Suprapubic skin (tissue), 4 donors: ENCODE measurements around the gene TLCD2. TPM values are rescaled to one million over a fixed set of nuclear protein-coding genes. Genes with fewer than 3 reads are reported as not detected.

Experiments used
- DNase-seq, 2 donors: peaks; one replicate each; pipeline ENCODE4 v3.0.0-alpha.2; 2019; ENCODE audit warnings: low spot score in 2 of 2
- H3K27ac ChIP-seq: fragments of 200-600 bp; sonication (generic); one replicate; pipeline ENCODE4 v1.5.1; 2019
- H3K27me3 ChIP-seq: fragments of 200-600 bp; sonication (generic); one replicate; pipeline ENCODE4 v1.5.1; 2019
- H3K36me3 ChIP-seq: fragments of 200-600 bp; sonication (generic); one replicate; pipeline ENCODE4 v1.5.1; 2019
- H3K4me1 ChIP-seq: fragments of 200-600 bp; sonication (generic); one replicate; pipeline ENCODE4 v1.5.1; 2019
- H3K4me3 ChIP-seq: fragments of 200-600 bp; sonication (generic); one replicate; pipeline ENCODE4 v1.5.1; 2019; ENCODE audit warnings: mild to moderate bottlenecking
- H3K9me3 ChIP-seq: fragments of 200-600 bp; sonication (generic); one replicate; pipeline ENCODE4 v1.5.1; 2019
- EP300 ChIP-seq: sonication (generic); formaldehyde crosslinking; IDR thresholded peaks from one replicate; pipeline ENCODE4 v1.6.1; 2017; ENCODE audit warnings: antibody characterized with exemption
- POLR2A ChIP-seq, 2 donors: fragments of 450-650 bp; IDR thresholded peaks; one replicate each; pipeline ENCODE4 v1.6.1; 2017; ENCODE audit warnings: antibody characterized with exemption in 2 of 2, mild to moderate bottlenecking in 2 of 2, moderate library complexity in 2 of 2
- POLR2AphosphoS5 ChIP-seq, 3 donors: sonication (generic); formaldehyde crosslinking; IDR thresholded peaks; one replicate each; pipeline ENCODE4 v1.6.1; 2017; ENCODE audit warnings: antibody characterized with exemption in 3 of 3
- WGBS: methylation state at CpG from one replicate; pipeline ENCODE4 v1.1.5; 2018; 5-methylcytosine and 5-hydroxymethylcytosine counted together
- total RNA-seq, 4 donors: library from RNA; depleted of rRNA; stranded (reverse); fragments of >200 nt; gene quantifications; one replicate each; pipeline ENCODE4 v1.1.0, GENCODE V29; 2016
- TF ChIP-seq, protein P1 (sequence below), 2 donors: fragments of 200-600 bp in 1 of 2; fragments of 450-650 bp in 1 of 2; sonication (generic) in 1 of 2; IDR thresholded peaks; one replicate each; pipeline ENCODE4 v1.5.1; 2016 to 2019; ENCODE audit warnings: antibody characterized with exemption in 2 of 2, mild to moderate bottlenecking in 1 of 2, moderate library complexity in 1 of 2

Gene TLCD2
- total RNA-seq, 4 donors from 2014 or later: 2.2 to 4.6 (median 2.9) TPM

DNA sequence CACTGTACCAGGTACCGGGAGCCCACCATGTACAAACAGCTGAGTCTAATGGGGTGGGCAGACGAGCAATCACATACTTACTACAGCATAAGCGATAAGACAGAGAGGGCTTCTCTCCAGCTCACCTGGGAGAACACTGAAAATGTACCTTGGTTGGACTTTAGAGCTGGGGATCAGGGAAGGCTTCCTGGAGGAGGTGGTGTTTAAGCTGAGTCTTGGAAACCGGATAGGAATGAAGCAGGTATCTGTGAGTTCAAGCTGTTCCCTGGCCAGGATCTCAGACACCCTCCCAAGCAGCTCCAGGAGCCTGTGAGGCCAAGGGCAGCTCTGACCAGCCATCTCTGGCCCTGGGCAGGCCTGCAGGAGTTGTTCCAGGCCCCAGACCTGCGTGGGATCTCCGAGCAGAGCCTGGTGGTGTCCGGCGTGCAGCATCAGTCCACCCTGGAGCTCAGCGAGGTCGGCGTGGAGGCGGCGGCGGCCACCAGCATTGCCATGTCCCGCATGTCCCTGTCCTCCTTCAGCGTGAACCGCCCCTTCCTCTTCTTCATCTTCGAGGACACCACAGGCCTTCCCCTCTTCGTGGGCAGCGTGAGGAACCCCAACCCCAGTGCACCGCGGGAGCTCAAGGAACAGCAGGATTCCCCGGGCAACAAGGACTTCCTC, 43.7 kb upstream of the TLCD2 start:
- no peak for TF ChIP-seq POLR2A (IDR thresholded peaks at IDR 0.05)
- no peak for TF ChIP-seq POLR2AphosphoS5 (IDR thresholded peaks at IDR 0.05)
- no peak for TF ChIP-seq EP300
- TF ChIP-seq, protein P1, sequence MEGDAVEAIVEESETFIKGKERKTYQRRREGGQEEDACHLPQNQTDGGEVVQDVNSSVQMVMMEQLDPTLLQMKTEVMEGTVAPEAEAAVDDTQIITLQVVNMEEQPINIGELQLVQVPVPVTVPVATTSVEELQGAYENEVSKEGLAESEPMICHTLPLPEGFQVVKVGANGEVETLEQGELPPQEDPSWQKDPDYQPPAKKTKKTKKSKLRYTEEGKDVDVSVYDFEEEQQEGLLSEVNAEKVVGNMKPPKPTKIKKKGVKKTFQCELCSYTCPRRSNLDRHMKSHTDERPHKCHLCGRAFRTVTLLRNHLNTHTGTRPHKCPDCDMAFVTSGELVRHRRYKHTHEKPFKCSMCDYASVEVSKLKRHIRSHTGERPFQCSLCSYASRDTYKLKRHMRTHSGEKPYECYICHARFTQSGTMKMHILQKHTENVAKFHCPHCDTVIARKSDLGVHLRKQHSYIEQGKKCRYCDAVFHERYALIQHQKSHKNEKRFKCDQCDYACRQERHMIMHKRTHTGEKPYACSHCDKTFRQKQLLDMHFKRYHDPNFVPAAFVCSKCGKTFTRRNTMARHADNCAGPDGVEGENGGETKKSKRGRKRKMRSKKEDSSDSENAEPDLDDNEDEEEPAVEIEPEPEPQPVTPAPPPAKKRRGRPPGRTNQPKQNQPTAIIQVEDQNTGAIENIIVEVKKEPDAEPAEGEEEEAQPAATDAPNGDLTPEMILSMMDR (IDR thresholded peaks at IDR 0.05): no peak
- no peak for DNase-seq
- no peaks in the 10 kb centered on the region for H3K9me3 ChIP-seq
- H3K4me3 ChIP-seq: no peak overlapping the region
- WGBS: 78% methylated on average over 22 of the region's 23 CpGs
- no peak overlapping the region for H3K27ac ChIP-seq
- no peaks in the 10 kb centered on the region for H3K36me3 ChIP-seq
- H3K4me1 ChIP-seq: peaks cover 40% of the 10 kb centered on the region
- no peaks in the 10 kb centered on the region for H3K27me3 ChIP-seq

DNA sequence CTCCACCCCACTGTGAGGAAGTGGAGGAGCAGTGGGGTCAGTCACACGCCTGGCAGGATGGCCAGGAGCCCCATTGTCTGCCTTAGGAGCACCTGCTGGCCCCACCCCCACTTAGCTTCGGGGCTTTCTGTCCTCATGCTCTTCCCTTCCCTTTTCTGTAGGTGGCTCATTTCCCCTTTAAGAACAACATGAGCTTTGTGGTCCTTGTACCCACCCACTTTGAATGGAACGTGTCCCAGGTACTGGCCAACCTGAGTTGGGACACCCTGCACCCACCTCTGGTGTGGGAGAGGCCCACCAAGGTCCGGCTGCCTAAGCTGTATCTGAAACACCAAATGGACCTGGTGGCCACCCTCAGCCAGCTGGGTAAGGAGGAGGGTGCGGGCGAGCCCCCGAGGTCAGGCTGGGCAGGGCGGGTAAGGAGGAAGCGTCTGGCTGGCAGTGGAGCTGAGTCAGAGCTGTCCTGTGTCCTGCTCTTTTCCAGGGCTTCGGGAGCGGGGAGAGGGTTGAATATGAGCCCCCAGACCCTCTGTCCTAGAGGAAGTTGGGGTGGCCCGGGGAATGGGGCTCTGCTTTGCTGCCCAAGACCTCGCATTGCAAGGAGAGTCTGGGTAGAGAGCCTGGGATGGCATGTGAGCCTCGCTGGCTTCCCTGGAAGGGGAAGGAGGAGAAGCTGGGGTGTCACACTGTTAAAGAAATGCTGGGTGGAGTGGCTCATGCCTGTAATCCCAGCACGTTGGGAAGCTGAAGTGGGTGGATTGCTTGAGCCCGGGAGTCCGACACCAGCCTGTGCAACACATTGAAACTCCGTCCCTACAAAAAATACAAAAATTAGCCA, 42.5 kb upstream of the TLCD2 start:
- H3K36me3 ChIP-seq: no peaks in the 10 kb centered on the region
- no peaks in the 10 kb centered on the region for H3K27me3 ChIP-seq
- no peak for TF ChIP-seq POLR2AphosphoS5 (IDR thresholded peaks at IDR 0.05)
- no peak for TF ChIP-seq EP300
- TF ChIP-seq POLR2A (IDR thresholded peaks at IDR 0.05): no peak
- TF ChIP-seq, protein P1 (IDR thresholded peaks at IDR 0.05): no peak
- H3K4me3 ChIP-seq: no peak overlapping the region
- WGBS: 49% methylated on average over 13 of the region's 18 CpGs
- no peaks in the 10 kb centered on the region for H3K9me3 ChIP-seq
- no peak for DNase-seq
- H3K27ac ChIP-seq: peak overlapping the region; percentile 66
- peaks cover 41% of the 10 kb centered on the region for H3K4me1 ChIP-seq

DNA sequence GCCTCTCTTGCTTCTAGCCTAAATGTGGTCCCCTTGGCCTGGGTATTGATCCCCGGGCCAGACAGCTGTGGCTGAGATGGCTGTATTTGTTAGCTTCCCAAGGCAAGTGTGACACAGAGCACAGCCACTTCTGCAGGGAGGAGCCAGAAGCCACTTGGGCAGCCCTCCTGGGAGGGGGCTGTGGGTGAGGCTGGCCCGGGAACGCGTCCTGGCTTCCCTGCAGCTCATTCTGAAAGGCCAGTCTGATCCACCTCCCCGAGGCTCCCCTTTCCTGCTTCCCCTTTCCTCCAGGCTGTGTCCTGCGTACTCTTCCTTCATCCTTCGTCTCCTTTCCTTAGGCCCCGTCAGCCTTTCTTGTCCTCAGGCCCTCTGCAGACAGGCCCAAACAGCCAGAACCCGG, 40.5 kb upstream of the TLCD2 start:
- DNase-seq: no peak
- H3K4me1 ChIP-seq: peaks cover 57% of the 10 kb centered on the region
- no peak overlapping the region for H3K27ac ChIP-seq
- WGBS: 49% methylated on average over 8 of the region's 9 CpGs
- no peaks in the 10 kb centered on the region for H3K9me3 ChIP-seq
- TF ChIP-seq, protein P1 (IDR thresholded peaks at IDR 0.05): no peak
- no peak for TF ChIP-seq POLR2AphosphoS5 (IDR thresholded peaks at IDR 0.05)
- no peak for TF ChIP-seq EP300
- H3K27me3 ChIP-seq: no peaks in the 10 kb centered on the region
- H3K36me3 ChIP-seq: no peaks in the 10 kb centered on the region
- no peak overlapping the region for H3K4me3 ChIP-seq

DNA sequence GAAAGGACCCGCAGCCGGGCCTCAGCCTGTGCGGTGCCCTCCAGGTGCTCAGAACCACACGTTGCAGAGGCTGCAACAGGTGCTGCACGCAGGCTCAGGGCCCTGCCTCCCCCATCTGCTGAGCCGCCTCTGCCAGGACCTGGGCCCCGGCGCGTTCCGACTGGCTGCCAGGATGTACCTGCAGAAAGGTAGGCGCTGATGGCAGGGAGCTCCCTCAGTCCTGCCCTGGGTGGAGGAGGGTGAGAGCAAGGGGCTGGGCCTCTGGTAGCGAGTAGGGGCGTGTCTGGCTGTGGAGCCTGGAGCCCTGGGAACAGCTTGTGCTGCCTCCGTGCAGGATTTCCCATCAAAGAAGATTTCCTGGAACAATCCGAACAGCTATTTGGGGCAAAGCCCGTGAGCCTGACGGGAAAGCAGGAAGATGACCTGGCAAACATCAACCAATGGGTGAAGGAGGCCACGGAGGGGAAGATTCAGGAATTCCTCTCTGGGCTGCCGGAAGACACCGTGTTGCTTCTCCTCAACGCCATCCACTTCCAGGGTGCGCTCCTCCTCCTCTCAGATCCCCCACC, 36.9 kb upstream of the TLCD2 start:
- H3K27ac ChIP-seq: peak overlapping the region; percentile 81
- no peaks in the 10 kb centered on the region for H3K36me3 ChIP-seq
- H3K4me3 ChIP-seq: peak overlapping the region; percentile 18
- no peaks in the 10 kb centered on the region for H3K27me3 ChIP-seq
- TF ChIP-seq, protein P1 (IDR thresholded peaks at IDR 0.05): no peak
- peak in 2 of 3 donors; percentile 81 to 87 for TF ChIP-seq POLR2AphosphoS5 (IDR thresholded peaks at IDR 0.05)
- 49% methylated on average over 13 of the region's 22 CpGs for WGBS
- H3K9me3 ChIP-seq: no peaks in the 10 kb centered on the region
- peaks cover 50% of the 10 kb centered on the region for H3K4me1 ChIP-seq
- peak in 1 of 2 donors; percentile 83 for DNase-seq

DNA sequence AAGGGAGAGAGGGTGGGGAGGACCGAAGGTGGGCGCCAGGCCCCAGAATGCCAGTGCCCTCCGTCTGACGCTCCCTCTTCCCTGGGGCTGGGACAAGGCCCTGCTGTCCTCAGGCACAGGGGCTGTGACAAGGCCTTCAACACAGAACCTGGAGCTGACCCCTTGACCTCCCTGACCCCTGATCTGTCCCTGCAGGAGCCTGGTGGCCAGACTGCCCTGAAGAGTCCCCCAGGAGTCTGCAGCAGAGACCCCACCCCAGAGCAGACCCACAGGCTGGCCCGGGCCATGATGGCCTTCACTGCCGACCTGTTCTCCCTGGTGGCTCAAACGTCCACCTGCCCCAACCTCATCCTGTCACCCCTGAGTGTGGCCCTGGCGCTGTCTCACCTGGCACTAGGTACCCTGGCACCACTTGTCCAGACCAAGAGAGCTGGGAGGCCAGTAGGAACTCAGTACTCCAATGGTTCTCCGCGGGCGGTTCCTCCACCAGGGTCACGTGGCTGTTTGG, 35.4 kb upstream of the TLCD2 start:
- H3K27ac ChIP-seq: peak overlapping the region; percentile 48
- WGBS: 96% methylated on average over 6 of the region's 12 CpGs
- H3K9me3 ChIP-seq: no peaks in the 10 kb centered on the region
- DNase-seq: no peak
- no peaks in the 10 kb centered on the region for H3K27me3 ChIP-seq
- peaks cover 41% of the 10 kb centered on the region for H3K4me1 ChIP-seq
- TF ChIP-seq, protein P1 (IDR thresholded peaks at IDR 0.05): no peak
- TF ChIP-seq POLR2AphosphoS5 (IDR thresholded peaks at IDR 0.05) (no peak), EP300 (no peak), POLR2A (IDR thresholded peaks at IDR 0.05) (no peak)
- no peak overlapping the region for H3K4me3 ChIP-seq
- no peaks in the 10 kb centered on the region for H3K36me3 ChIP-seq
